ENCODE results near the gene SPOCK2. TPM values are rescaled to one million over a fixed set of nuclear protein-coding genes. Genes with fewer than 3 reads are reported as not detected.
"Not testable (repeated sequence)": the region's sequence is repeated elsewhere in the genome, so short reads cannot be mapped to it uniquely, and the experiment has no call there.

SPOCK2 gene
- total RNA-seq, 1 donor from 2014 or later, result 139 TPM

GRCh38 chr10:72034761-72035160 is 53.6 kb downstream of the SPOCK2 start:
- intact Hi-C loops (cut with micrococcal nuclease), result no loop called here
- H3K27me3 Mint-ChIP-seq (ENCODE audit: insufficient read depth), result peaks cover 9% of the 10 kb centered on the region

GRCh38 chr10:72034040-72034499 is 54.3 kb downstream of the SPOCK2 start:
- Mint-ChIP-seq H3K27ac (no peak overlapping the region), H3K4me1 (ENCODE audit: low read depth) (no peaks in the 10 kb centered on the region), H3K4me3 (no peak overlapping the region), H3K27me3 (ENCODE audit: insufficient read depth) (peaks cover 9% of the 10 kb centered on the region), H3K36me3 (ENCODE audit: low read depth) (no peaks in the 10 kb centered on the region), H3K9me3 (no peaks in the 10 kb centered on the region)
- no peak for DNase-seq (ENCODE audit: low spot score)
- intact Hi-C loops (cut with micrococcal nuclease), result no loop called here

More at GRCh38 chr10:72034761-72035160, 53.6 kb downstream of the SPOCK2 start:
- Mint-ChIP-seq H3K36me3 (ENCODE audit: low read depth) (no peaks in the 10 kb centered on the region), H3K4me1 (ENCODE audit: low read depth) (no peaks in the 10 kb centered on the region), H3K27ac (no peak overlapping the region), H3K4me3 (no peak overlapping the region), H3K9me3 (no peaks in the 10 kb centered on the region)
- no peak for DNase-seq (ENCODE audit: low spot score)

DNA sequence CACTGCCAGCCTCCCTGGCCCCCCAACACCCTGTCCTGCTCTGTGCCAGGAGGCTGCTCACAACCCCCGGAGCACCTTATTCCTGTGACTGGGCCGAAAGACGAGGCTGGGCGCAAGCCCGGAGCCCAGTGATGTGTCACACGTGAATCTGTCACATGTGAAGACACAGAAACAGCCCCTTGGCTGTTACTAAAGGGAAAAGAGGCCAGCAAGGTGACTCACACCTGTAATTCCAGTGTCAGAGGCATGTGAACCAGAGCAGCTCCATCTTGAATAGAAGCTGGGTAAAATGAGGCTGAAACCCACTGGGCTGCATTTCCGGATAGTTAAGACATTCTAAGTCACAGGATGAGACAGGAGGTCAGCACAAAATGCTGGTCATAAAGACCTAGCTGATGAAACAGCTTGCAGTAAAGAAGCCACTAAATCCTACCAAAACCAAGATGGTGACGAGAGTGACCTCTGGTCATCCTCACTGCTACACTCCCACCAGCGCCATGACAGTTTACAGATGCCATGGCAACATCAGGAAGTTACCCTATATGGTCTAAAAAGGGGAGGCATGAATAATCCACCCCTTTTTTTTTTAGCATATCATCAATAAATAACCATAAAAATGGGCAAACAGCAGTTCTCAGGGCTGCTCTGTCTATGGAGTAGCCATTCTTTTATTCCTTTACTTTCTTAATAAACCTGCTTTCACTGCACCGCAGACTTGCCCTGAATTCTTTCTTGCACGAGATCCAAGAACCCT is 55.8 kb downstream of the SPOCK2 start:
- H3K27ac Mint-ChIP-seq; intact Hi-C loops (cut with micrococcal nuclease): not testable (repeated sequence)

DNA sequence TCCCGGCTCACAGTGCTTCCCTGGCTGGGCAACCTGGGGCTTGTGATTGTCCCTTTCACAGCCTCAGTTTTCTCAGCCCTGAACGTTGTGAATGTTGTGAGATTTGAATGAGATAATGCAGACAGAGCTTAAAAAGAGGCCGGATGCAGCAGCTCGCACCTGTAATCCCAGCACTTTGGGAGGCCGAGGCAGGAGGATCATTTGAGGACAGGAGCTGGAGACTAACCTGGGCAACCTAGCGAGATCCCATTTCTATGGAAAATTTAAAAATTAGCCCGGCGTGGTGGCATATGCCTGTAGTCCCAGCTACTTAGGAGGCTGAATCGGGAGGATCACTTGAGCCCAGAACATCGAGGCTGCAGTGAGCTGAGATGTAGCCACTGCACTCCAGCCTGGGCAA is 56.6 kb downstream of the SPOCK2 start:
- H3K27ac Mint-ChIP-seq, result no peak overlapping the region
- intact Hi-C loops (cut with micrococcal nuclease), result no loop called here
- H3K27me3 Mint-ChIP-seq (ENCODE audit: insufficient read depth), result peaks cover 9% of the 10 kb centered on the region
- DNase-seq (ENCODE audit: low spot score), result no peak
- no peaks in the 10 kb centered on the region for H3K36me3 Mint-ChIP-seq (ENCODE audit: low read depth)
- H3K9me3 Mint-ChIP-seq, result no peaks in the 10 kb centered on the region
- H3K4me3 Mint-ChIP-seq, result no peak overlapping the region
- no peaks in the 10 kb centered on the region for H3K4me1 Mint-ChIP-seq (ENCODE audit: low read depth)

More for the DNA sequence above, 55.8 kb downstream of the SPOCK2 start:
- not testable (repeated sequence) for DNase-seq (ENCODE audit: low spot score); H3K27me3 Mint-ChIP-seq (ENCODE audit: insufficient read depth); H3K36me3 Mint-ChIP-seq (ENCODE audit: low read depth); H3K4me1 Mint-ChIP-seq (ENCODE audit: low read depth); H3K4me3 Mint-ChIP-seq; H3K9me3 Mint-ChIP-seq

GRCh38 chr10:72030762-72031543 is 57.4 kb downstream of the SPOCK2 start:
- Mint-ChIP-seq H3K27ac (no peak overlapping the region), H3K27me3 (ENCODE audit: insufficient read depth) (peaks cover 8% of the 10 kb centered on the region), H3K4me1 (ENCODE audit: low read depth) (no peaks in the 10 kb centered on the region), H3K4me3 (no peak overlapping the region), H3K9me3 (no peaks in the 10 kb centered on the region), H3K36me3 (ENCODE audit: low read depth) (no peaks in the 10 kb centered on the region)
- no peak for DNase-seq (ENCODE audit: low spot score)
- intact Hi-C loops (cut with micrococcal nuclease), result no loop called here

- DNase-seq (ENCODE audit: low spot score), result no peak
- Mint-ChIP-seq H3K36me3 (ENCODE audit: low read depth) (no peaks in the 10 kb centered on the region), H3K4me1 (ENCODE audit: low read depth) (no peaks in the 10 kb centered on the region), H3K27ac (no peak overlapping the region), H3K4me3 (no peak overlapping the region), H3K27me3 (ENCODE audit: insufficient read depth) (peaks cover 11% of the 10 kb centered on the region), H3K9me3 (no peaks in the 10 kb centered on the region)
- intact Hi-C loops (cut with micrococcal nuclease), result no loop called here
Measured at GRCh38 chr10:72029414-72029813, 58.9 kb downstream of the SPOCK2 start.

DNA sequence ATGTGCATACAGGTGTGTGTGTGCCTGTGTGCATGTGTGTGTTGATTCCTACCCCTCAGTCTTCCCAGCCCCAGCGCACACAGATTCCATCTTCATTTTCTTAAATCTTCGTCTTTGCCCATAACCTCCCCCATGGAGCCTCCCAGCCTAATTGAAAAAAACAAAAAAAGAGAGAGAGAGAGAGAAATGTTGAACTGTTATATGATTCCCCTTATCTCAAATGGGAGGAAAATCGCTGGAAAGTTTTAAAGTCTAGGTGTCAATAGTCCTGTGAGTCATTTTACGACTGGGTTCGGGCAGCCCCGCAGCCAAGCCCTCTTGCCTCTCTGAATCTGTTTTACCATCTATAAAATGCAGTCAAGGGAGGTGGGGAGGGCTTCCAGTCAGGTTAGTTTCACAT is 60.9 kb downstream of the SPOCK2 start:
- peaks cover 10% of the 10 kb centered on the region for H3K27me3 Mint-ChIP-seq (ENCODE audit: insufficient read depth)
- intact Hi-C loops (cut with micrococcal nuclease), result no loop called here
- DNase-seq (ENCODE audit: low spot score), result no peak
- no peak overlapping the region for H3K4me3 Mint-ChIP-seq
- H3K9me3 Mint-ChIP-seq, result no peaks in the 10 kb centered on the region
- H3K4me1 Mint-ChIP-seq (ENCODE audit: low read depth), result no peaks in the 10 kb centered on the region
- H3K36me3 Mint-ChIP-seq (ENCODE audit: low read depth), result no peaks in the 10 kb centered on the region
- H3K27ac Mint-ChIP-seq, result no peak overlapping the region

- no peak for DNase-seq (ENCODE audit: low spot score)
- H3K4me3 Mint-ChIP-seq, result no peak overlapping the region
Measured at GRCh38 chr10:72026278-72027111, 61.9 kb downstream of the SPOCK2 start.

DNA sequence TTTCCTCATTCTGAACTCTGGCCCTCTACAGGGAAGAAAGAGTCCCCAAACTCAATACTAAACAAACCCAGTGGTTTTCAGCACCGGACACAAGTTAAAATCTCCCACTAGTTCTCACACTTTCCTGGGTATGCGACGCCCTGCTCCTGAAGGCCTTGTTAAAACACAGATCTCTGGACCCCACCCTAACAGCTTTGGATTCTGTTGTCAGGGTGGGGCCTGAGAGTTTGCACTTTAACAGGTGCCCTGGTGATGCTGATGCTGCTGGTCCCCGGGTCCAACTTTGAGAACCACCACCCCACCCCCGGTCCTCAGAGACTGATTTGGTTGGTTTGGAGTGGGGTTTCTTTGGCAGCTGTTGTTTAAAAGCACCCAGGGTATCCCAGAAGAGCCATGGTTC is 62.5 kb downstream of the SPOCK2 start:
- peaks cover 5% of the 10 kb centered on the region for H3K4me1 Mint-ChIP-seq (ENCODE audit: low read depth)
- no peak overlapping the region for H3K4me3 Mint-ChIP-seq
- H3K9me3 Mint-ChIP-seq, result no peaks in the 10 kb centered on the region
- no peak for DNase-seq (ENCODE audit: low spot score)
- H3K36me3 Mint-ChIP-seq (ENCODE audit: low read depth), result no peaks in the 10 kb centered on the region
- H3K27me3 Mint-ChIP-seq (ENCODE audit: insufficient read depth), result peaks cover 3% of the 10 kb centered on the region
- intact Hi-C loops (cut with micrococcal nuclease), result no loop called here
- no peak overlapping the region for H3K27ac Mint-ChIP-seq

More at GRCh38 chr10:72026278-72027111, 61.9 kb downstream of the SPOCK2 start:
- Mint-ChIP-seq H3K27me3 (ENCODE audit: insufficient read depth) (peaks cover 5% of the 10 kb centered on the region), H3K27ac (no peak overlapping the region), H3K4me1 (ENCODE audit: low read depth) (no peaks in the 10 kb centered on the region), H3K36me3 (ENCODE audit: low read depth) (no peaks in the 10 kb centered on the region), H3K9me3 (no peaks in the 10 kb centered on the region)
- intact Hi-C loops (cut with micrococcal nuclease), result no loop called here

- Mint-ChIP-seq H3K27ac (no peak overlapping the region), H3K27me3 (ENCODE audit: insufficient read depth) (peaks cover 3% of the 10 kb centered on the region), H3K4me1 (ENCODE audit: low read depth) (peaks cover 6% of the 10 kb centered on the region), H3K9me3 (no peaks in the 10 kb centered on the region), H3K4me3 (no peak overlapping the region), H3K36me3 (ENCODE audit: low read depth) (no peaks in the 10 kb centered on the region)
- intact Hi-C loops (cut with micrococcal nuclease), result no loop called here
- DNase-seq (ENCODE audit: low spot score), result no peak
Measured at GRCh38 chr10:72025400-72025799, 63.0 kb downstream of the SPOCK2 start.

DNA sequence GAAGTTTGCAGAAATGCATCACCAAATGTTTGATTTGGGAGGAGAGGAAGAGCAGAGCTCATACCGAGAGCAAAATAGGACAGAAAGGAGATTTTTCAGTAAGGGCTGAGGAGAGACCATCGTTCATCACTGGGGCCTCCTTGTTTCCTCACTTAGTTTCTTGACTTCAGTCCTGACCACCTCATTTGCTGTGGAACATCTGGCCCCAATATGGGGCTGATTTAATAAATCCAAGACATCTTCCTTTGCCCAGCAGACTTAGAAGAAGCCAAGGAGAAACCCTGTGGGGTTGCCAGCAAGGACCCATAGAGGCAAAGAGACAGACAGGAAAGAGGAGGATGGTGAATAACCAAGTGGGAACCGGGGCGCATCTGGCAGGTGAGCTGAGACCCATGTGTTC is 63.8 kb downstream of the SPOCK2 start:
- H3K36me3 Mint-ChIP-seq (ENCODE audit: low read depth), result no peaks in the 10 kb centered on the region
- no peaks in the 10 kb centered on the region for H3K9me3 Mint-ChIP-seq
- DNase-seq (ENCODE audit: low spot score), result no peak
- peaks cover 3% of the 10 kb centered on the region for H3K27me3 Mint-ChIP-seq (ENCODE audit: insufficient read depth)
- no peak overlapping the region for H3K27ac Mint-ChIP-seq
- H3K4me1 Mint-ChIP-seq (ENCODE audit: low read depth), result peaks cover 6% of the 10 kb centered on the region
- intact Hi-C loops (cut with micrococcal nuclease), result no loop called here
- H3K4me3 Mint-ChIP-seq, result no peak overlapping the region

DNA sequence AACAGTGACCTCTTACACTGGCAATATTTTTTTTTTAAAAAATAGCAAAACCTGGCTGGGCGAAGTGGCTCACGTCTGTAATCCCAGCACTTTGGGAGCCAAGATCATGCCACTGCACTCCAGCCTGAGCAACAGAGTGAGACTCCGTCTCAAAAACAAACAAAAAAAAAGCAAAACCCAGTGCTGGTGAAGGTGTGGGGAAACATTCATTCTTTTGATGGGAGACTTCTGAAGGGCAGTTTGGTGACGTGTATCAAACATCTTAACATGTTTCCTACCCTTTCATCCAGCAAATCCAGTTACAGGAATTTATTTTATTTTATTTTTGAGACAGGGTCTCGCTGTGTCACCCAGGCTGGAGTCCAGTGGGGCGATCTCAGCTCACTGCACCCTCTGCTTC is 66.1 kb downstream of the SPOCK2 start:
- no peak for DNase-seq (ENCODE audit: low spot score)
- H3K4me1 Mint-ChIP-seq (ENCODE audit: low read depth), result peaks cover 6% of the 10 kb centered on the region
- no peaks in the 10 kb centered on the region for H3K9me3 Mint-ChIP-seq
- intact Hi-C loops (cut with micrococcal nuclease), result no loop called here
- H3K27me3 Mint-ChIP-seq (ENCODE audit: insufficient read depth), result peaks cover 3% of the 10 kb centered on the region
- H3K27ac Mint-ChIP-seq, result no peak overlapping the region
- H3K4me3 Mint-ChIP-seq, result no peak overlapping the region
- H3K36me3 Mint-ChIP-seq (ENCODE audit: low read depth), result no peaks in the 10 kb centered on the region

All from activated T-helper 1 cell treated with anti-CD3 and anti-CD28 coated beads, Interleukin-12 subunit alpha, Interleukin-12 subunit beta, Interleukin-2, Interleukin-4 antibody, amounts not matched to agents 30 ng/mL and 10 ng/mL and 1 ng/mL, durations not matched to agents 14 hours and 24 hours and 36 hours (primary cell).